HepG2 (cell line): ENCODE results near the gene DDO. TPM values are rescaled to one million over a fixed set of nuclear protein-coding genes. Genes with fewer than 3 reads are reported as not detected.
A peak's percentile ranks its signal among the peaks of the same experiment; 100 is the strongest.

Experiments used
- ATAC-seq: fragments of 200-7000 bp; cut with Tn5 transposase; 3 replicates; pipeline ENCODE4 v1.9.1; 2020; ENCODE audit warnings: mild to moderate bottlenecking, moderate library complexity
- BruUV-seq: library from RNA; stranded (reverse); fragments of 400-500 nt; replicated peaks from 2 replicates; lab custom pipeline; 2021; lab: Mats Ljungman, UMichigan
- CTCF ChIA-PET: fragments of 300-600 bp; formaldehyde crosslinking; extraction: SDS; loops from one replicate; lab custom pipeline; 2021; ENCODE audit warnings: low total read pairs, inconsistent platforms, low intra/inter-chr PET ratio; lab: Yijun Ruan, JAX
- POLR2A ChIA-PET: fragments of 350-600 bp; sonication (Branson Sonifier 250); formaldehyde crosslinking; loops from one replicate; lab custom pipeline; 2020; ENCODE audit warnings: antibody characterized with exemption, inconsistent platforms; lab: Yijun Ruan, JAX
- DNase-seq: peaks from one replicate; pipeline ENCODE4 v3.0.0-alpha.2; 2015; ENCODE audit warnings: low spot score
- FAIRE-seq: peaks from 3 replicates; lab custom pipeline; 2011; peaks lifted over from hg19 to GRCh38; lab: Jason Lieb, UNC
- H2AFZ ChIP-seq: one replicate; pipeline ENCODE4 v1.6.1; 2011; ENCODE audit warnings: low read length, inconsistent platforms
- H3K27ac ChIP-seq: fragments of 300-600 bp; 3 replicates; pipeline ENCODE4 v1.8.0; 2011; ENCODE audit warnings: mixed run types, mild to moderate bottlenecking, mixed read lengths, low read length, inconsistent platforms; ENCODE audit not compliant: insufficient read depth; ENCODE audit errors: extremely low read length
- H3K27me3 ChIP-seq, 2 experiments: fragments of 200-600 bp in 1 of 2; 2 replicates in 1 of 2; 3 replicates in 1 of 2; pipeline versions ENCODE4 v1.6.0 to v1.8.0; 2011; ENCODE audit warnings: low read length in 2 of 2, mild to moderate bottlenecking in 2 of 2, moderate library complexity in 2 of 2, inconsistent platforms in 1 of 2; ENCODE audit not compliant: insufficient read depth in 2 of 2, control insufficient read depth in 1 of 2
- H3K36me3 ChIP-seq, 2 experiments: fragments of 200-600 bp in 1 of 2; replicated peaks in 1 of 2; 2 replicates in 1 of 2; 3 replicates in 1 of 2; pipeline versions ENCODE4 v1.5.1 to v1.8.0; 2011; ENCODE audit warnings: low read length in 2 of 2, inconsistent platforms in 1 of 2; ENCODE audit not compliant: insufficient read depth in 2 of 2, control insufficient read depth in 1 of 2
- H3K4me1 ChIP-seq: 2 replicates; pipeline ENCODE4 v1.5.1; 2012; ENCODE audit warnings: low read length, inconsistent platforms; ENCODE audit not compliant: insufficient read depth
- H3K4me2 ChIP-seq: 2 replicates; pipeline ENCODE4 v1.6.0; 2011; ENCODE audit warnings: low read depth, low read length, inconsistent platforms
- H3K4me3 ChIP-seq, 3 experiments: fragments of 200-600 bp in 1 of 3; sonication (generic), shearing (Covaris generic) in 1 of 3; replicated peaks in 1 of 3; 2 replicates each; pipeline ENCODE4 v1.5.1; 2011 to 2016; ENCODE audit warnings: low read length in 3 of 3, inconsistent platforms in 2 of 3, low read depth in 2 of 3, mild to moderate bottlenecking in 2 of 3, control low read depth in 1 of 3, mixed read lengths in 1 of 3; ENCODE audit not compliant: insufficient read depth in 1 of 3
- H3K79me2 ChIP-seq: one replicate; pipeline ENCODE4 v1.6.1; 2011; ENCODE audit warnings: low read length, inconsistent platforms; ENCODE audit not compliant: insufficient read depth
- H3K9ac ChIP-seq: 2 replicates; pipeline ENCODE4 v1.6.0; 2011; ENCODE audit warnings: mild to moderate bottlenecking, low read depth, low read length, inconsistent platforms; ENCODE audit not compliant: insufficient read depth
- H3K9me3 ChIP-seq: 2 replicates; pipeline ENCODE4 v1.5.1; 2012; ENCODE audit warnings: mild to moderate bottlenecking, low read length
- H4K20me1 ChIP-seq: 2 replicates; pipeline ENCODE4 v1.6.0; 2011; ENCODE audit warnings: inconsistent platforms, mild to moderate bottlenecking, low read length, moderate library complexity; ENCODE audit not compliant: insufficient read depth
- AKNA ChIP-seq: sonication (generic); formaldehyde crosslinking; IDR thresholded peaks from 2 replicates; pipeline ENCODE4 v1.4.0; 2020; ENCODE audit warnings: missing genetic modification reagents, borderline replicate concordance
- CEBPB ChIP-seq: IDR thresholded peaks from 2 replicates; pipeline ENCODE4 v1.6.1; 2011; ENCODE audit warnings: low read depth, low read length, improper control_type of control experiment, borderline replicate concordance
- JDP2 ChIP-seq: sonication (generic); formaldehyde crosslinking; IDR thresholded peaks from 2 replicates; pipeline ENCODE4 v1.8.1; 2022; ENCODE audit warnings: missing genetic modification reagents, borderline replicate concordance
- KMT2B ChIP-seq: IDR thresholded peaks from 2 replicates; pipeline ENCODE4 v1.6.1; 2016; ENCODE audit warnings: missing genetic modification reagents, missing compliant biosample characterization
- MTERF4 ChIP-seq: sonication (generic); formaldehyde crosslinking; IDR thresholded peaks from 2 replicates; pipeline ENCODE4 v1.8.0; 2023; ENCODE audit warnings: mild to moderate bottlenecking, missing genetic modification reagents
- PTBP1 ChIP-seq: fragments of 200-400 bp; formaldehyde crosslinking; IDR thresholded peaks from 2 replicates; pipeline ENCODE4 v1.6.1; 2018; ENCODE audit warnings: low read length, low read depth; ENCODE audit not compliant: poor library complexity, severe bottlenecking
- SALL1 ChIP-seq: sonication (generic); formaldehyde crosslinking; IDR thresholded peaks from 2 replicates; pipeline ENCODE4 v1.8.0; 2022; ENCODE audit warnings: mild to moderate bottlenecking, missing genetic modification reagents
- ZBTB14 ChIP-seq: sonication (generic); formaldehyde crosslinking; IDR thresholded peaks from 2 replicates; pipeline ENCODE4 v1.4.0; 2020; ENCODE audit warnings: missing genetic modification reagents
- ZNF143 ChIP-seq: sonication (generic); formaldehyde crosslinking; IDR thresholded peaks from 2 replicates; pipeline ENCODE4 v1.4.0; 2020; ENCODE audit warnings: missing genetic modification reagents
- ZNF703 ChIP-seq: sonication (generic); formaldehyde crosslinking; IDR thresholded peaks from 2 replicates; pipeline ENCODE4 v1.5.1; 2020; ENCODE audit warnings: missing genetic modification reagents, mild to moderate bottlenecking, moderate library complexity, borderline replicate concordance
- WGBS: methylation state at CpG from one replicate; pipeline ENCODE4 v1.1.6; 2017; ENCODE audit warnings: low lambda C conversion rate; 5-methylcytosine and 5-hydroxymethylcytosine counted together
- in situ Hi-C: cut with HindIII; loops from 2 replicates; pipeline ENCODE4 v1.10.0; 2017; ENCODE audit warnings: low pct_unique_long_range_greater_than_20kb; ENCODE audit not compliant: extremely low pct_ligation_motif_present
- intact Hi-C: fragments of 100-400 bp; cut with micrococcal nuclease; formaldehyde crosslinking; loops from one replicate; pipeline ENCODE4 v1.10.0; 2022; ENCODE audit not compliant: unreplicated experiment
- polyA plus RNA-seq, 8 experiments: library from polyadenylated mRNA; depleted of rRNA in 3 of 8; stranded (reverse) in 7 of 8; unstranded in 1 of 8; fragments of >200 nt; fragmentation: Illumina TruSeq in 4 of 8; extraction: Trizol in 4 of 8; gene quantifications; 2 replicates each; pipeline versions ENCODE4 v1.2.1 to v1.2.3, GENCODE V29; 2011 to 2016; ENCODE audit warnings: low read depth in 4 of 8, missing spikeins in 1 of 8, mixed read lengths in 1 of 8; ENCODE audit not compliant: insufficient read depth in 1 of 8
- total RNA-seq, 5 experiments: library from RNA; depleted of rRNA; stranded (reverse); fragments of >200 nt; fragmentation: Illumina TruSeq; extraction: Trizol; gene quantifications; 2 replicates each; pipeline ENCODE4 v1.2.3, GENCODE V29; 2016; ENCODE audit warnings: low read depth in 1 of 5

The DDO gene
- total and polyA plus RNA-seq, 2 of the 13 experiments (the other 11 are each of a cell fraction or from before 2014, with no cell fraction given), result 6.1 to 10.3 TPM

GRCh38 chr6:110404607-110405006 is 10.8 kb downstream of the DDO start:
- Histone ChIP-seq H3K9ac (no peak overlapping the region), H2AFZ (no peak overlapping the region), H3K27ac (no peak overlapping the region), H4K20me1 (no peaks in the 10 kb centered on the region), H3K4me1 (no peaks in the 10 kb centered on the region), H3K79me2 (no peaks in the 10 kb centered on the region), H3K4me2 (no peak overlapping the region), H3K9me3 (no peaks in the 10 kb centered on the region), H3K36me3 (peaks cover 1 to 5% of the 10 kb centered on the region in 2 experiments; a peak in 1 of 5 replicates)
- FAIRE-seq, result no peak
- DNase-seq, result no peak
- 95% methylated on average over 8 of the region's 8 CpGs for WGBS
- no peak for ATAC-seq
- POLR2A ChIA-PET, result no interaction called here
- BruUV-seq, result no TSS peak
- TF ChIP-seq ZBTB14 (CRISPR knock-in tag), result no peak
- TF ChIP-seq, all 625 proteins: peak for 0
- no peak overlapping the region for H3K4me3 ChIP-seq
- CTCF ChIA-PET, result no interaction called here
- no peaks in the 10 kb centered on the region for H3K27me3 ChIP-seq
- in situ Hi-C loops, result no loop called here
- intact Hi-C loops, result loop anchor here (10.0 kb wide), 1 partner anchor 1190 kb away; no protein-coding TSS in a partner anchor

GRCh38 chr6:110401585-110402176 is 13.7 kb downstream of the DDO start:
- POLR2A ChIA-PET, result no interaction called here
- FAIRE-seq, result no peak

More at GRCh38 chr6:110401585-110402176, 13.7 kb downstream of the DDO start:
- H3K9ac ChIP-seq, result no peak overlapping the region
- no peak overlapping the region for H3K4me3 ChIP-seq
- no peaks in the 10 kb centered on the region for H3K79me2 ChIP-seq
- BruUV-seq, result no TSS peak
- H3K27me3 ChIP-seq, result no peaks in the 10 kb centered on the region
- no peak for DNase-seq
- H2AFZ ChIP-seq, result no peak overlapping the region
- WGBS, result 92% methylated on average over 4 of the region's 4 CpGs
- TF ChIP-seq CEBPB (peak; percentile 28; the same call in 1 of the 2 replicates), KMT2B (CRISPR knock-in tag) (no peak), MTERF4 (CRISPR knock-in tag) (no peak), ZNF143 (no peak), JDP2 (CRISPR knock-in tag) (no peak), PTBP1 (no peak), SALL1 (CRISPR knock-in tag) (no peak), ZNF703 (CRISPR knock-in tag) (no peak), AKNA (CRISPR knock-in tag) (no peak)
- in situ Hi-C loops (no loop called here), intact Hi-C loops (loop anchor here (10.0 kb wide), 1 partner anchor 1187 kb away; no protein-coding TSS in a partner anchor)
- H3K4me2 ChIP-seq, result no peak overlapping the region
- no peaks in the 10 kb centered on the region for H3K4me1 ChIP-seq
- no peaks in the 10 kb centered on the region for H3K9me3 ChIP-seq
- H4K20me1 ChIP-seq, result no peaks in the 10 kb centered on the region
- ATAC-seq, result no peak
- H3K27ac ChIP-seq, result no peak overlapping the region
- CTCF ChIA-PET, result no interaction called here
- peaks cover 1 to 5% of the 10 kb centered on the region in 2 experiments; a peak in 1 of 5 replicates for H3K36me3 ChIP-seq
